ENCODE measurements around the gene SPRY4. TPM values are rescaled to one million over a fixed set of nuclear protein-coding genes. Genes with fewer than 3 reads are reported as not detected.

Gene SPRY4
- total RNA-seq, 1 donor from 2014 or later = 42.1 TPM

- DNase-seq (ENCODE audit: low read depth, low spot score) = no peak
- Mint-ChIP-seq H3K4me1 (peaks cover 63% of the 10 kb centered on the region), H3K36me3 (ENCODE audit: low read depth) (no peaks in the 10 kb centered on the region), H3K9me3 (no peaks in the 10 kb centered on the region), H3K27me3 (ENCODE audit: low read depth) (no peaks in the 10 kb centered on the region), H3K4me3 (no peak overlapping the region), H3K27ac (ENCODE audit: unreplicated experiment) (no peak overlapping the region)
- TF ChIP-seq CTCF (conservative IDR thresholded peaks at IDR 0.05) = no peak
Observed at GRCh38 chr5:142283304-142283703, 41.5 kb downstream of the SPRY4 start.

GRCh38 chr5:142281966-142282365 is 42.9 kb downstream of the SPRY4 start:
- H3K27ac Mint-ChIP-seq (ENCODE audit: unreplicated experiment) = no peak overlapping the region
- no peak for DNase-seq (ENCODE audit: low read depth, low spot score)
- H3K27me3 Mint-ChIP-seq (ENCODE audit: low read depth) = no peaks in the 10 kb centered on the region
- H3K4me1 Mint-ChIP-seq = peaks cover 55% of the 10 kb centered on the region
- TF ChIP-seq CTCF (conservative IDR thresholded peaks at IDR 0.05) = no peak
- H3K9me3 Mint-ChIP-seq = no peaks in the 10 kb centered on the region
- H3K4me3 Mint-ChIP-seq = no peak overlapping the region
- H3K36me3 Mint-ChIP-seq (ENCODE audit: low read depth) = no peaks in the 10 kb centered on the region

GRCh38 chr5:142281008-142281367 is 43.8 kb downstream of the SPRY4 start:
- Mint-ChIP-seq H3K4me3 (no peak overlapping the region), H3K27me3 (ENCODE audit: low read depth) (no peaks in the 10 kb centered on the region), H3K27ac (ENCODE audit: unreplicated experiment) (peak overlapping the region; percentile 94), H3K9me3 (no peaks in the 10 kb centered on the region), H3K4me1 (peaks cover 52% of the 10 kb centered on the region), H3K36me3 (ENCODE audit: low read depth) (no peaks in the 10 kb centered on the region)
- no peak for TF ChIP-seq CTCF (conservative IDR thresholded peaks at IDR 0.05)
- no peak for DNase-seq (ENCODE audit: low read depth, low spot score)

- Mint-ChIP-seq H3K27me3 (ENCODE audit: low read depth) (no peaks in the 10 kb centered on the region), H3K4me3 (peak overlapping the region; percentile 41), H3K36me3 (ENCODE audit: low read depth) (no peaks in the 10 kb centered on the region), H3K4me1 (peaks cover 47% of the 10 kb centered on the region), H3K27ac (ENCODE audit: unreplicated experiment) (peak overlapping the region; percentile 94), H3K9me3 (no peaks in the 10 kb centered on the region)
- no peak for TF ChIP-seq CTCF (conservative IDR thresholded peaks at IDR 0.05)
- peak; percentile 53 for DNase-seq (ENCODE audit: low read depth, low spot score)
Observed at GRCh38 chr5:142280066-142281007, 44.5 kb downstream of the SPRY4 start.

GRCh38 chr5:142278627-142279026 is 46.2 kb downstream of the SPRY4 start:
- no peaks in the 10 kb centered on the region for H3K36me3 Mint-ChIP-seq (ENCODE audit: low read depth)
- H3K9me3 Mint-ChIP-seq = no peaks in the 10 kb centered on the region
- no peaks in the 10 kb centered on the region for H3K27me3 Mint-ChIP-seq (ENCODE audit: low read depth)
- no peak for DNase-seq (ENCODE audit: low read depth, low spot score)
- no peak overlapping the region for H3K27ac Mint-ChIP-seq (ENCODE audit: unreplicated experiment)
- H3K4me3 Mint-ChIP-seq = no peak overlapping the region
- no peak for TF ChIP-seq CTCF (conservative IDR thresholded peaks at IDR 0.05)
- H3K4me1 Mint-ChIP-seq = peaks cover 41% of the 10 kb centered on the region
